ENCODE measurements around the gene PYROXD2. TPM values are rescaled to one million over a fixed set of nuclear protein-coding genes. Genes with fewer than 3 reads are reported as not detected.

Gene PYROXD2
- polyA plus RNA-seq, 1 of the 3 experiments (the other 2 are of a cell fraction): 26.7 TPM

DNA sequence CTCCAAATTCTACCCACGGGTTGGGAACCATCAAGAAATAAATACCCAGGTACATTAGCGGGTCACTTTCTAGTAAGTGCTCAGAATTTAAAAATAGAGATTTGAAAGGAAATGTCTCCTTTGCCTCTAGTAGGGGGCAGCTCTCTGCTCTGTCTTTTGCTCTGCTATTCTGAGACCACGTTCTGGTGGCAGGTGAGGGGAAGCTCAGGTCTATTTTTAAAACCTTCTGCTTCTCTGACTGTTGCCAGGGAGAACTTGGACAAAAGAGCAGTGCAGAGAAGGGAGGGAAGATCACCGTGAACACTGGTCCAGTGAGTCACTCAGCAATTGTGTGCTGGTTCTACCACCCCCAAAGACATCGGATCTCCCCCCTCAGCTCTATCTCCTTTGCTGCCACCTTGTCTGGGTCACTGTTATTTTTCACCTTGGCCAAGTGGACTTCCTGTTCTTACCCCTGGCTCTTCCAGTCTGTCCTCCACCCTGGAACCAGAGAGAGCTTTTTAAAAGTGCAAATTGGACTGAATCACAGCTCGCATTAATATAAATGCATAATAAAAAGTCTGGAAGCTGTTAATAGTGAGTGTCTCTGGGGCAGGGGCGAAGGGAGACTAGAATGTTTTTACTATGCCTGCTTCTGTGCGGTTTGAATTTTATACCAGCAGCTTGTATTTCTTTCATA, 74.6 kb downstream of the PYROXD2 start:
- no peak overlapping the region for H3K9ac ChIP-seq
- TF ChIP-seq EP300 (IDR thresholded peaks at IDR 0.05; ENCODE audit: borderline replicate concordance in 1 of 2, low read depth in 1 of 2, low read length in 1 of 2) (no peak), RAD21 (IDR thresholded peaks at IDR 0.05; ENCODE audit: low read length) (no peak), FOSL2 (IDR thresholded peaks at IDR 0.05; ENCODE audit: borderline replicate concordance, low read depth) (no peak; the same call in 1 of the 2 replicates), RXRA (IDR thresholded peaks at IDR 0.05; ENCODE audit: borderline replicate concordance, low read depth) (no peak), CHD2 (IDR thresholded peaks at IDR 0.05; ENCODE audit: low read length, partially characterized antibody) (no peak), TEAD4 (IDR thresholded peaks at IDR 0.05; ENCODE audit: borderline replicate concordance, insufficient read depth) (no peak), IRF3 (IDR thresholded peaks at IDR 0.05; ENCODE audit: low read depth, low read length) (no peak), POLR2AphosphoS5 (IDR thresholded peaks at IDR 0.05; ENCODE audit: low read depth, low read length) (no peak), NRF1 (IDR thresholded peaks at IDR 0.05; ENCODE audit: low read depth, low read length) (no peak), CTCF (IDR thresholded peaks at IDR 0.05) (no peak), TCF12 (IDR thresholded peaks at IDR 0.05) (no peak), FOXM1 (IDR thresholded peaks at IDR 0.05; ENCODE audit: low read depth) (no peak), TAF1 (IDR thresholded peaks at IDR 0.05; ENCODE audit: borderline replicate concordance, low read depth, low read length) (no peak), SIN3A (IDR thresholded peaks at IDR 0.05; ENCODE audit: borderline replicate concordance, low read depth, low read length) (no peak)
- TF ChIP-seq, protein P1, sequence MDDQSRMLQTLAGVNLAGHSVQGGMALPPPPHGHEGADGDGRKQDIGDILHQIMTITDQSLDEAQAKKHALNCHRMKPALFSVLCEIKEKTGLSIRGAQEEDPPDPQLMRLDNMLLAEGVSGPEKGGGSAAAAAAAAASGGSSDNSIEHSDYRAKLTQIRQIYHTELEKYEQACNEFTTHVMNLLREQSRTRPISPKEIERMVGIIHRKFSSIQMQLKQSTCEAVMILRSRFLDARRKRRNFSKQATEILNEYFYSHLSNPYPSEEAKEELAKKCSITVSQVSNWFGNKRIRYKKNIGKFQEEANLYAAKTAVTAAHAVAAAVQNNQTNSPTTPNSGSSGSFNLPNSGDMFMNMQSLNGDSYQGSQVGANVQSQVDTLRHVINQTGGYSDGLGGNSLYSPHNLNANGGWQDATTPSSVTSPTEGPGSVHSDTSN (IDR thresholded peaks at IDR 0.05): no peak
- 44% methylated on average over 8 of the region's 8 CpGs for WGBS (ENCODE audit: low lambda C conversion rate)
- H4K20me1 ChIP-seq (ENCODE audit: insufficient read depth): no peaks in the 10 kb centered on the region
- H3K4me3 ChIP-seq (ENCODE audit: low read depth in 2 of 2, low read length in 1 of 2): no peak overlapping the region
- peak overlapping the region in 1 of 2 experiments; percentile 23; a peak in 3 of 4 replicates for H3K27ac ChIP-seq (ENCODE audit: low read depth in 2 of 2, low read length in 1 of 2)
- no peaks in the 10 kb centered on the region for H3K27me3 ChIP-seq (ENCODE audit: insufficient read depth)
- DNase-seq: no peak
- no peaks in the 10 kb centered on the region for H3K9me3 ChIP-seq
- H3K4me2 ChIP-seq: peak overlapping the region; percentile 43
- peak overlapping the region; percentile 76 for H2AFZ ChIP-seq (ENCODE audit: low read depth)
- H3F3A ChIP-seq (replicated peaks; ENCODE audit: insufficient read depth): no peaks in the 10 kb centered on the region
- POLR2A ChIA-PET: interaction anchor here (1.3 kb wide), 1 partner anchor 127 kb away, joined by 3 read pairs; no protein-coding TSS in a partner anchor
- CTCF ChIA-PET: interaction anchor here (0.8 to 1.8 kb wide), 7 partner anchors 8 to 127 kb away, joined by 3 to 12 read pairs (median 3); no protein-coding TSS in a partner anchor
- H3K9me2 ChIP-seq: no peaks in the 10 kb centered on the region
- no peaks in the 10 kb centered on the region for H3K36me3 ChIP-seq (replicated peaks in 1 of 2; ENCODE audit: control insufficient read depth in 1 of 2, insufficient read depth in 2 of 2, low read length in 1 of 2)
- H3K79me2 ChIP-seq (ENCODE audit: insufficient read depth): no peaks in the 10 kb centered on the region
- peaks cover 5 to 10% of the 10 kb centered on the region in 2 experiments; a peak in 2 of 4 replicates for H3K4me1 ChIP-seq (ENCODE audit: control insufficient read depth in 1 of 2, insufficient read depth in 2 of 2, low read depth in 1 of 2, low read length in 1 of 2)
